HEK293 (cell line): Measurements from ENCODE around the gene RNF217.

Experiments
- CTCF ChIA-PET: fragments of 350-600 bp; formaldehyde crosslinking; extraction: SDS; loops from one replicate; lab custom pipeline; 2021; ENCODE audit warnings: antibody characterized with exemption; lab: Yijun Ruan, JAX
- POLR2A ChIA-PET: fragments of 300-600 bp; formaldehyde crosslinking; extraction: SDS; loops from one replicate; lab custom pipeline; 2020; ENCODE audit warnings: antibody characterized with exemption, inconsistent platforms; lab: Yijun Ruan, JAX
- H3K27ac ChIP-seq: fragments of 200-500 bp; sonication (Bioruptor generic); 2 replicates; pipeline ENCODE4 v1.5.1; 2014; ENCODE audit warnings: low read depth, low read length, control low read depth, inconsistent platforms; ENCODE audit errors: extremely low read depth
- H3K36me3 ChIP-seq, 2 experiments: fragments of 200-500 bp in 1 of 2; sonication (Bioruptor generic) in 1 of 2; 1 replicate in 1 of 2; 2 replicates in 1 of 2; pipeline ENCODE4 v1.5.1; 2014 to 2017; ENCODE audit warnings: inconsistent platforms in 2 of 2, low read length in 2 of 2; ENCODE audit not compliant: control insufficient read depth in 2 of 2, insufficient read depth in 1 of 2
- H3K4me1 ChIP-seq: fragments of 200-500 bp; sonication (Bioruptor generic); 2 replicates; pipeline ENCODE4 v1.5.1; 2014; ENCODE audit warnings: mild to moderate bottlenecking, low read length, inconsistent platforms; ENCODE audit not compliant: control insufficient read depth, insufficient read depth
- H3K4me3 ChIP-seq: 2 replicates; pipeline ENCODE4 v1.5.1; 2011; ENCODE audit warnings: low read depth, mild to moderate bottlenecking, control low read depth, low read length, moderate library complexity
- H3K9me3 ChIP-seq: fragments of 200-500 bp; sonication (Bioruptor generic); 2 replicates; pipeline ENCODE4 v1.5.1; 2014; ENCODE audit warnings: low read depth, low read length, inconsistent platforms; ENCODE audit not compliant: control insufficient read depth, insufficient read depth
- KLF16 ChIP-seq: fragments of 450-650 bp; formaldehyde crosslinking; IDR thresholded peaks from 2 replicates; pipeline ENCODE4 v1.5.1; 2017; ENCODE audit warnings: missing biosample characterization, missing genetic modification characterization
- SALL2 ChIP-seq: fragments of 450-650 bp; formaldehyde crosslinking; IDR thresholded peaks from 2 replicates; pipeline ENCODE4 v1.5.0; 2017; ENCODE audit warnings: missing biosample characterization, mild to moderate bottlenecking, missing genetic modification characterization, borderline replicate concordance
- ZNF211 ChIP-seq: fragments of 450-650 bp; formaldehyde crosslinking; IDR thresholded peaks from 2 replicates; pipeline ENCODE4 v1.5.1; 2016; ENCODE audit warnings: low read depth, missing biosample characterization, missing genetic modification characterization
- ZNF391 ChIP-seq: fragments of 450-650 bp; formaldehyde crosslinking; IDR thresholded peaks from 2 replicates; pipeline ENCODE4 v1.5.1; 2016; ENCODE audit warnings: low read depth, missing biosample characterization, missing genetic modification characterization, borderline replicate concordance
- ZNF404 ChIP-seq: fragments of 450-650 bp; formaldehyde crosslinking; IDR thresholded peaks from 2 replicates; pipeline ENCODE4 v1.5.1; 2017; ENCODE audit warnings: missing biosample characterization, missing genetic modification characterization
- ZNF416 ChIP-seq: fragments of 450-650 bp; formaldehyde crosslinking; IDR thresholded peaks from 2 replicates; pipeline ENCODE4 v1.5.1; 2016; ENCODE audit warnings: missing biosample characterization, missing genetic modification characterization
- ZNF433 ChIP-seq: fragments of 450-650 bp; formaldehyde crosslinking; IDR thresholded peaks from 2 replicates; pipeline ENCODE4 v1.5.1; 2016; ENCODE audit warnings: missing biosample characterization, missing genetic modification characterization, low read depth
- ZNF626 ChIP-seq: fragments of 450-650 bp; sonication (Bioruptor Pico); formaldehyde crosslinking; IDR thresholded peaks from 2 replicates; pipeline ENCODE4 v1.5.1; 2018; ENCODE audit warnings: missing biosample characterization, missing genetic modification characterization, inconsistent platforms
- ZNF76 ChIP-seq: fragments of 450-650 bp; formaldehyde crosslinking; IDR thresholded peaks from 2 replicates; pipeline ENCODE4; 2016; ENCODE audit warnings: low read depth, missing biosample characterization, missing genetic modification characterization, borderline replicate concordance
- TF ChIP-seq, protein P1 (sequence below): fragments of 450-650 bp; formaldehyde crosslinking; IDR thresholded peaks from 2 replicates; pipeline ENCODE4 v1.5.1; 2016; ENCODE audit warnings: missing biosample characterization, missing genetic modification characterization
- TF ChIP-seq, protein P2 (sequence below): fragments of 450-650 bp; formaldehyde crosslinking; conservative IDR thresholded peaks from 2 replicates; pipeline ENCODE4 v1.5.1; 2016; ENCODE audit warnings: low read depth, missing biosample characterization, missing genetic modification characterization
- TF ChIP-seq, protein P3 (sequence below): fragments of 450-650 bp; formaldehyde crosslinking; IDR thresholded peaks from 2 replicates; pipeline ENCODE4 v1.5.1; 2016; ENCODE audit warnings: missing biosample characterization, missing genetic modification characterization
- TF ChIP-seq, protein P4 (sequence below): fragments of 450-650 bp; formaldehyde crosslinking; IDR thresholded peaks from 2 replicates; pipeline ENCODE4 v1.5.1; 2016; ENCODE audit warnings: missing biosample characterization, missing genetic modification characterization

Gene RNF217

DNA sequence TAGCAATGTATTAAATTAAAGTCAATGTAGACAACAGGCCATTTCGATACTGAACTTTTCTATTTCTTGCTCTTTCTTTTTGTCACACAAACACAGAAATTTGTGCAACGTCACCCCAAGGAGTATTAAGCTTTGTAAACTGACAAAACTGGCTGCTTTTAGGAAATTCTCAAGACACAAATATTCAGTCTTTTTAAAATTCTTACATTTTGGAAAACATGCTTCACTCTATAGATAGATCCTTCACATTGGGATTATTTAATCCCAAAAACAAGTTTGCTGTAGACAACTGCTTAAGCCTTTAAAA lies 121.4 kb downstream of the RNF217 start:
- ChIA-PET POLR2A (no interaction called here), CTCF (interaction anchor here (1.5 kb wide), 1 partner anchor 30 kb away, joined by 4 read pairs; no protein-coding TSS in a partner anchor)
- Histone ChIP-seq H3K27ac (no peak overlapping the region), H3K36me3 (peaks cover 0 to 15% of the 10 kb centered on the region in 2 experiments; a peak in 1 of 3 replicates), H3K4me1 (no peaks in the 10 kb centered on the region), H3K9me3 (no peaks in the 10 kb centered on the region), H3K4me3 (no peak overlapping the region)
- TF ChIP-seq, protein P1, sequence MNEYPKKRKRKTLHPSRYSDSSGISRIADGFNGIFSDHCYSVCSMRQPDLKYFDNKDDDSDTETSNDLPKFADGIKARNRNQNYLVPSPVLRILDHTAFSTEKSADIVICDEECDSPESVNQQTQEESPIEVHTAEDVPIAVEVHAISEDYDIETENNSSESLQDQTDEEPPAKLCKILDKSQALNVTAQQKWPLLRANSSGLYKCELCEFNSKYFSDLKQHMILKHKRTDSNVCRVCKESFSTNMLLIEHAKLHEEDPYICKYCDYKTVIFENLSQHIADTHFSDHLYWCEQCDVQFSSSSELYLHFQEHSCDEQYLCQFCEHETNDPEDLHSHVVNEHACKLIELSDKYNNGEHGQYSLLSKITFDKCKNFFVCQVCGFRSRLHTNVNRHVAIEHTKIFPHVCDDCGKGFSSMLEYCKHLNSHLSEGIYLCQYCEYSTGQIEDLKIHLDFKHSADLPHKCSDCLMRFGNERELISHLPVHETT (tag by site-specific recombination): no peak
- no peak for TF ChIP-seq ZNF76 (tag by site-specific recombination)
- no peak for TF ChIP-seq SALL2 (tag by site-specific recombination)
- TF ChIP-seq ZNF404 (tag by site-specific recombination): no peak
- TF ChIP-seq, protein P2, sequence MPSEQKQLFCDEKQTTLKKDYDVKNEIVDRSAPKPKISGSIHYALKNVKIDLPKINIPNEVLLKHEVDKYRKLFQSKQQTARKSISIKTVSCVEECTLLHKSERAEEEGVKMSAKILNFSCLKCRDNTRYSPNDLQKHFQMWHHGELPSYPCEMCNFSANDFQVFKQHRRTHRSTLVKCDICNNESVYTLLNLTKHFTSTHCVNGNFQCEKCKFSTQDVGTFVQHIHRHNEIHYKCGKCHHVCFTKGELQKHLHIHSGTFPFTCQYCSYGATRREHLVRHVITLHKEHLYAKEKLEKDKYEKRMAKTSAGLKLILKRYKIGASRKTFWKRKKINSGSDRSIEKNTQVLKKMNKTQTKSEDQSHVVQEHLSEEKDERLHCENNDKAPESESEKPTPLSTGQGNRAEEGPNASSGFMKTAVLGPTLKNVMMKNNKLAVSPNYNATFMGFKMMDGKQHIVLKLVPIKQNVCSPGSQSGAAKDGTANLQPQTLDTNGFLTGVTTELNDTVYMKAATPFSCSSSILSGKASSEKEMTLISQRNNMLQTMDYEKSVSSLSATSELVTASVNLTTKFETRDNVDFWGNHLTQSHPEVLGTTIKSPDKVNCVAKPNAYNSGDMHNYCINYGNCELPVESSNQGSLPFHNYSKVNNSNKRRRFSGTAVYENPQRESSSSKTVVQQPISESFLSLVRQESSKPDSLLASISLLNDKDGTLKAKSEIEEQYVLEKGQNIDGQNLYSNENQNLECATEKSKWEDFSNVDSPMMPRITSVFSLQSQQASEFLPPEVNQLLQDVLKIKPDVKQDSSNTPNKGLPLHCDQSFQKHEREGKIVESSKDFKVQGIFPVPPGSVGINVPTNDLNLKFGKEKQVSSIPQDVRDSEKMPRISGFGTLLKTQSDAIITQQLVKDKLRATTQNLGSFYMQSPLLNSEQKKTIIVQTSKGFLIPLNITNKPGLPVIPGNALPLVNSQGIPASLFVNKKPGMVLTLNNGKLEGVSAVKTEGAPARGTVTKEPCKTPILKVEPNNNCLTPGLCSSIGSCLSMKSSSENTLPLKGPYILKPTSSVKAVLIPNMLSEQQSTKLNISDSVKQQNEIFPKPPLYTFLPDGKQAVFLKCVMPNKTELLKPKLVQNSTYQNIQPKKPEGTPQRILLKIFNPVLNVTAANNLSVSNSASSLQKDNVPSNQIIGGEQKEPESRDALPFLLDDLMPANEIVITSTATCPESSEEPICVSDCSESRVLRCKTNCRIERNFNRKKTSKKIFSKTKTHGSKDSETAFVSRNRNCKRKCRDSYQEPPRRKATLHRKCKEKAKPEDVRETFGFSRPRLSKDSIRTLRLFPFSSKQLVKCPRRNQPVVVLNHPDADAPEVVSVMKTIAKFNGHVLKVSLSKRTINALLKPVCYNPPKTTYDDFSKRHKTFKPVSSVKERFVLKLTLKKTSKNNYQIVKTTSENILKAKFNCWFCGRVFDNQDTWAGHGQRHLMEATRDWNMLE (tag by site-specific recombination): no peak
- TF ChIP-seq ZNF433: no peak
- no peak for TF ChIP-seq ZNF416 (tag by site-specific recombination)
- no peak for TF ChIP-seq ZNF391 (tag by site-specific recombination)

DNA sequence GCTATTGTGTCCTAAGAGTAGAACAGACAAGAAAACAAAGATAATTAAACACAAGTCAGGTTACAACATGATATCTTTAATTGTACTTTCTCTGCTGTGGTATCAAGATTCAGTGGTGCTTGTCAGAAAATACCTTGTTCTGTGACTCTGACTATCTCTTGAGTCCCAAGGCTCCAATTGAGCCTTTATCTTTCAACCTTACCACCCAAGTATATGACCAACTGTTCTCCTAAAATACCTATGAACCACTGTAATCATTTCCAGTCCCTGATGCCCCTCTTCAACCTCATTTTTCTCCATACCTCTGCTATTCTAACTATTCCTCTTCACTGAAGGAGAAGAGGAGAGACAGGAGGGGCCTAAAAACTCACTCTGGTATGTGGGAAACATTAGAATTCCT lies 124.5 kb downstream of the RNF217 start:
- H3K4me1 ChIP-seq: no peaks in the 10 kb centered on the region
- CTCF ChIA-PET: no interaction called here
- peaks cover 0 to 12% of the 10 kb centered on the region in 2 experiments; a peak in 1 of 3 replicates for H3K36me3 ChIP-seq
- H3K9me3 ChIP-seq: no peaks in the 10 kb centered on the region
- TF ChIP-seq KLF16 (tag by site-specific recombination) (no peak), ZNF626 (no peak), ZNF211 (tag by site-specific recombination) (no peak)
- TF ChIP-seq, protein P3, sequence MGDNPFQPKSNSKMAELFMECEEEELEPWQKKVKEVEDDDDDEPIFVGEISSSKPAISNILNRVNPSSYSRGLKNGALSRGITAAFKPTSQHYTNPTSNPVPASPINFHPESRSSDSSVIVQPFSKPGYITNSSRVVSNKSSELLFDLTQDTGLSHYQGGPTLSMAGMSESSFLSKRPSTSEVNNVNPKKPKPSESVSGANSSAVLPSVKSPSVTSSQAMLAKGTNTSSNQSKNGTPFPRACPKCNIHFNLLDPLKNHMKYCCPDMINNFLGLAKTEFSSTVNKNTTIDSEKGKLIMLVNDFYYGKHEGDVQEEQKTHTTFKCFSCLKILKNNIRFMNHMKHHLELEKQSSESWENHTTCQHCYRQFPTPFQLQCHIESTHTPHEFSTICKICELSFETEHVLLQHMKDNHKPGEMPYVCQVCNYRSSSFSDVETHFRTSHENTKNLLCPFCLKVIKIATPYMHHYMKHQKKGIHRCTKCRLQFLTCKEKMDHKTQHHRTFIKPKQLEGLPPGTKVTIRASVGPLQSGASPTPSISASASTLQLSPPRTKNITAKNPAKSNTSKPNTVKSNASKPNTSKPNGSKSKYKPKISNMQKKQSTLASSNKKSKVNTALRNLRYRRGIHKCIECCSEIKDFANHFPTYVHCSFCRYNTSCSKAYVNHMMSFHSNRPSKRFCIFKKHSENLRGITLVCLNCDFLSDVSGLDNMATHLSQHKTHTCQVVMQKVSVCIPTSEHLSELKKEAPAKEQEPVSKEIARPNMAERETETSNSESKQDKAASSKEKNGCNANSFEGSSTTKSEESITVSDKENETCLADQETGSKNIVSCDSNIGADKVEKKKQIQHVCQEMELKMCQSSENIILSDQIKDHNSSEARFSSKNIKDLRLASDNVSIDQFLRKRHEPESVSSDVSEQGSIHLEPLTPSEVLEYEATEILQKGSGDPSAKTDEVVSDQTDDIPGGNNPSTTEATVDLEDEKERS: no peak
- TF ChIP-seq, protein P4, sequence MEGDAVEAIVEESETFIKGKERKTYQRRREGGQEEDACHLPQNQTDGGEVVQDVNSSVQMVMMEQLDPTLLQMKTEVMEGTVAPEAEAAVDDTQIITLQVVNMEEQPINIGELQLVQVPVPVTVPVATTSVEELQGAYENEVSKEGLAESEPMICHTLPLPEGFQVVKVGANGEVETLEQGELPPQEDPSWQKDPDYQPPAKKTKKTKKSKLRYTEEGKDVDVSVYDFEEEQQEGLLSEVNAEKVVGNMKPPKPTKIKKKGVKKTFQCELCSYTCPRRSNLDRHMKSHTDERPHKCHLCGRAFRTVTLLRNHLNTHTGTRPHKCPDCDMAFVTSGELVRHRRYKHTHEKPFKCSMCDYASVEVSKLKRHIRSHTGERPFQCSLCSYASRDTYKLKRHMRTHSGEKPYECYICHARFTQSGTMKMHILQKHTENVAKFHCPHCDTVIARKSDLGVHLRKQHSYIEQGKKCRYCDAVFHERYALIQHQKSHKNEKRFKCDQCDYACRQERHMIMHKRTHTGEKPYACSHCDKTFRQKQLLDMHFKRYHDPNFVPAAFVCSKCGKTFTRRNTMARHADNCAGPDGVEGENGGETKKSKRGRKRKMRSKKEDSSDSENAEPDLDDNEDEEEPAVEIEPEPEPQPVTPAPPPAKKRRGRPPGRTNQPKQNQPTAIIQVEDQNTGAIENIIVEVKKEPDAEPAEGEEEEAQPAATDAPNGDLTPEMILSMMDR (tag by site-specific recombination): no peak
- no peak overlapping the region for H3K27ac ChIP-seq
- POLR2A ChIA-PET: no interaction called here
- no peak overlapping the region for H3K4me3 ChIP-seq
